Astrocyte of the spinal cord (primary cell): ENCODE data around the gene TRAPPC2B.
A peak's percentile ranks its signal among the peaks of the same experiment; 100 is the strongest.
"Not testable (repeated sequence)": the region's sequence is repeated elsewhere in the genome, so short reads cannot be mapped to it uniquely, and the experiment has no call there.

Experiments
- DNase-seq: peaks from one replicate; pipeline ENCODE4 v3.0.0; 2011; ENCODE audit warnings: low read depth, low spot score
- H3K4me3 ChIP-seq: 2 replicates; pipeline ENCODE4 v1.5.1; 2011; ENCODE audit warnings: low read depth, mild to moderate bottlenecking, low read length, moderate library complexity
- in situ Hi-C: cut with HindIII; loops from 2 replicates; pipeline ENCODE4 v1.10.0; 2017; ENCODE audit warnings: low sequenced_read_pairs
- TF ChIP-seq, protein P1 (sequence below): IDR thresholded peaks from 2 replicates; pipeline ENCODE4 v1.5.1; 2012; ENCODE audit warnings: low read depth, mild to moderate bottlenecking, low read length, inconsistent platforms

The TRAPPC2B gene

DNA sequence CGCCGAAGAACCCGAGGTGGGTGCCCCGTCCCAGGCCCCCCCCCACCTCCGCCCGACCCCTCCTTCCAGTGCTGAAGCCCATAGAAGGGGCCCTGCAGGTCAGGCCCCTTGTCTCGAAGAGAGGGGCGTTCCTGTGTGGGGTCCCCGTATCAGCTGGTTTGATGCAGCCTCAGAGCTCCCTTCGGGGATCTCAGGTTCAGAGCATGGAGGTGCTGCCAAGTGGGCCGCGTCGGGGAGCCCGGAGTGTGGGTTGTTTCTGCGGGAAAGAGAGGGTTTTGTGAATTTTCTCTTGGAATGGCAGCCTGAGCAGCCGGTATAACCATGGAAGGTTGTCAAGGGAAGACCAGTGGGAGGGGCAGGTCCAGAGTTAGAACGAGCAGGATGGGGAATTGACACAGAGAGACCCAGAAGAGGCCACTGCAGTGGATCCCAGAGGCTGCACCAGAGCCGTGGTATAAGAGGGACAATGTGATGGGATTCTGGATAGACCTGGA lies 384 bp downstream of the TRAPPC2B start:
- DNase-seq = no peak
- peak overlapping the region; percentile 89 for H3K4me3 ChIP-seq
- in situ Hi-C loops = no loop called here
- TF ChIP-seq, protein P1, sequence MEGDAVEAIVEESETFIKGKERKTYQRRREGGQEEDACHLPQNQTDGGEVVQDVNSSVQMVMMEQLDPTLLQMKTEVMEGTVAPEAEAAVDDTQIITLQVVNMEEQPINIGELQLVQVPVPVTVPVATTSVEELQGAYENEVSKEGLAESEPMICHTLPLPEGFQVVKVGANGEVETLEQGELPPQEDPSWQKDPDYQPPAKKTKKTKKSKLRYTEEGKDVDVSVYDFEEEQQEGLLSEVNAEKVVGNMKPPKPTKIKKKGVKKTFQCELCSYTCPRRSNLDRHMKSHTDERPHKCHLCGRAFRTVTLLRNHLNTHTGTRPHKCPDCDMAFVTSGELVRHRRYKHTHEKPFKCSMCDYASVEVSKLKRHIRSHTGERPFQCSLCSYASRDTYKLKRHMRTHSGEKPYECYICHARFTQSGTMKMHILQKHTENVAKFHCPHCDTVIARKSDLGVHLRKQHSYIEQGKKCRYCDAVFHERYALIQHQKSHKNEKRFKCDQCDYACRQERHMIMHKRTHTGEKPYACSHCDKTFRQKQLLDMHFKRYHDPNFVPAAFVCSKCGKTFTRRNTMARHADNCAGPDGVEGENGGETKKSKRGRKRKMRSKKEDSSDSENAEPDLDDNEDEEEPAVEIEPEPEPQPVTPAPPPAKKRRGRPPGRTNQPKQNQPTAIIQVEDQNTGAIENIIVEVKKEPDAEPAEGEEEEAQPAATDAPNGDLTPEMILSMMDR = no peak

DNA sequence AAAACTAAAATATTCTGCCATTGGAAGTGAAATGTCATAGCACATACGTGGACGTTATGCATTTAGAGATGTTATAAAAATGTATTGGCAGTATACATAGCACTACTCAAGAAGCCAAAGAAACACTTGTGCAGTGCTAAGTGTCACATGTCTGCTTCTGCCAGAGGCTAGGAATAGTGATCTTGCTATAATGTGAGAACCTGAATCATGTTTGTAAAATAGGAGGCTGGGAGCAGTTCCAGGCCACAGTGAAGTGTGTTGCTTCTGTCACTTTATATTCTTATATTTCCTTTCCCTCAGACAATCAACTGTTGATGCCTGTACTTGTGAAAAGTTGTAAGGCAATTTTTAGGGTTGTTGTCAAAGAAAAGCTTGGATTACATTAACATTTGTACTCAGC lies 3.4 kb downstream of the TRAPPC2B start:
- TF ChIP-seq, protein P1 = no peak
- in situ Hi-C loops = no loop called here
- no peak for DNase-seq
- no peak overlapping the region for H3K4me3 ChIP-seq

DNA sequence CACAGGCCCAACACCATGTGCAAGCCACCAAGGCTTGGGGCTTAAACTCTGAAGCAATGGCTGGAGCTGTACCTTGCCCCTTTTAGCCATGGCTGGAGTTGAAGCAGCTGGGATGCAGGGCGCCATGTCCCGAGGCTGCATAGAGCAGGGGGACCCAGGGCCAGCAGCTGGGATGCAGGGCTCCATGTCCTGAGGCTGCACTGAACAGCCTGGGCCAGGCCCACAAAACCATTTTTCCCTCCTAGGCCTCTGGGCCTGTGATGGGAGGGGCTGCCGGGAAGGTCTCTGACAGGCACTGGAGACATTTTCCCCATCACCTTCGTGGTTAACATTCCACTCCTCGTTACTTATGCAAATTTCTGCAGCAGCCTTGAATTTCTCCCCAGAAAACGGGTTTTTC lies 10.8 kb downstream of the TRAPPC2B start:
- no peak for DNase-seq
- TF ChIP-seq, protein P1 = no peak
- in situ Hi-C loops = no loop called here
- no peak overlapping the region for H3K4me3 ChIP-seq

DNA sequence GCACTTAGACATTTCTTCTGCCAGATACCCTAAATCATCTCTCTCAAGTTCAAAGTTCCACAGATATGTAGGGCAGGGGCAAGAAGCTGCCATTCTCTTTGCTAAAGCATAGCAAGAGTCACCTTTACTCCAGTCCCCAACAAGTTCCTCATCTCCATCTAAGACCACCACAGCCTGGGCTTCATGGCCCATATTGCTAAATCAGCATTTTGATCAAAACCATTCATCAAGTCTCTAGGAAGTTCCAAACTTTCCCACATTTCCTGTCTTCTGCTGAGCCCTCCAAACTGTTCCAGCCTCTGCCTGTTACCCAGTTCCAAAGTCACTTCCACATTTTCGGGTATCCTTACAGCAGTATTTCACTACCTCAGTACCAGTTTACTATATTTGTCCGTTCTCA lies 11.3 kb downstream of the TRAPPC2B start:
- in situ Hi-C loops, H3K4me3 ChIP-seq, DNase-seq: not testable (repeated sequence)

GRCh38 chr19:57376151-57376550 lies 12.8 kb downstream of the TRAPPC2B start:
- in situ Hi-C loops = no loop called here
- no peak for DNase-seq
- no peak overlapping the region for H3K4me3 ChIP-seq
- TF ChIP-seq, protein P1 = no peak

DNA sequence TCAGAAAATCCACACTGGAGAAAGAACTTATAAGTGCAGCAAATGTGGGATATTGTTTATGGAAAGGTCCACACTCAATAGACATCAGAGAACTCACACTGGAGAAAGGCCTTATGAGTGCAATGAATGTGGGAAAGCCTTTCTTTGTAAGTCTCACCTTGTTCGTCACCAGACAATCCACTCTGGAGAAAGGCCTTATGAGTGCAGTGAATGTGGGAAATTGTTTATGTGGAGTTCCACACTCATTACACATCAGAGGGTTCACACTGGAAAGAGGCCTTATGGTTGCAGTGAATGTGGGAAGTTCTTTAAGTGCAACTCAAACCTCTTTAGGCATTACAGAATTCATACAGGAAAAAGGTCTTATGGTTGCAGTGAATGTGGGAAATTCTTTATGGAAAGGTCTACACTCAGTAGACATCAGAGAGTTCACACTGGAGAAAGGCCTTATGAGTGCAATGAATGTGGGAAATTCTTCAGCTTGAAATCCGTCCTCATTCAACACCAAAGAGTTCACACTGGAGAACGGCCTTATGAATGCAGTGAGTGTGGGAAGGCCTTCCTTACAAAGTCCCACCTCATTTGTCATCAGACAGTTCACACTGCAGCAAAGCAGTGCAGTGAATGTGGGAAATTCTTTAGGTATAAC lies 14.3 kb downstream of the TRAPPC2B start:
- no peak for DNase-seq
- in situ Hi-C loops = no loop called here
- H3K4me3 ChIP-seq = no peak overlapping the region
- TF ChIP-seq, protein P1 = no peak

- in situ Hi-C loops = no loop called here
- DNase-seq = no peak
- TF ChIP-seq, protein P1 = no peak
- no peak overlapping the region for H3K4me3 ChIP-seq
Observed at GRCh38 chr19:57380923-57381322, 17.6 kb downstream of the TRAPPC2B start.
